Activated T-helper 2 cell treated with anti-CD3 and anti-CD28 coated beads, Interferon-gamma antibody, Interleukin-2, Interleukin-4, amounts not matched to agents 10 μg/mL and 5 μg/mL and 100 μg/mL, durations not matched to agents 14 hours and 24 hours and 36 hours (primary cell): ENCODE results near the gene PLEKHN1. TPM values are rescaled to one million over a fixed set of nuclear protein-coding genes. Genes with fewer than 3 reads are reported as not detected.
"Not testable (repeated sequence)": the region's sequence is repeated elsewhere in the genome, so short reads cannot be mapped to it uniquely, and the experiment has no call there.

Experiments used
- DNase-seq: peaks from one replicate; pipeline ENCODE4 v3.0.0; 2021; ENCODE audit warnings: low spot score
- H3K27ac Mint-ChIP-seq: one replicate; pipeline ENCODE4 v1.8.0; 2021; ENCODE audit warnings: mixed read lengths
- H3K27me3 Mint-ChIP-seq: one replicate; pipeline ENCODE4 v1.8.0; 2021; ENCODE audit warnings: low read depth, mixed read lengths
- H3K36me3 Mint-ChIP-seq: one replicate; pipeline ENCODE4 v1.8.0; 2021; ENCODE audit warnings: low read depth, mixed read lengths
- H3K4me1 Mint-ChIP-seq: one replicate; pipeline ENCODE4 v1.8.0; 2021; ENCODE audit warnings: low read depth, mixed read lengths
- H3K4me3 Mint-ChIP-seq: one replicate; pipeline ENCODE4 v1.8.0; 2021; ENCODE audit warnings: low read depth, mild to moderate bottlenecking, moderate library complexity, mixed read lengths
- H3K9me3 Mint-ChIP-seq: one replicate; pipeline ENCODE4 v1.8.0; 2021; ENCODE audit warnings: mixed read lengths
- intact Hi-C: fragments of 100-400 bp; cut with micrococcal nuclease; formaldehyde crosslinking; loops from one replicate; pipeline ENCODE4 v1.15.1; 2023
- total RNA-seq: library from RNA; stranded (reverse); gene quantifications from 2 replicates; pipeline ENCODE4 v1.2.3, GENCODE V29; 2022

The PLEKHN1 gene
- total RNA-seq, 1 donor from 2014 or later: 3.7 TPM

GRCh38 chr1:981491-981954 lies 15.2 kb downstream of the PLEKHN1 start:
- Mint-ChIP-seq H3K4me1 (peaks cover 2% of the 10 kb centered on the region), H3K9me3 (no peaks in the 10 kb centered on the region), H3K27ac (no peak overlapping the region), H3K36me3 (no peaks in the 10 kb centered on the region), H3K4me3 (no peak overlapping the region), H3K27me3 (peaks cover 15% of the 10 kb centered on the region)
- intact Hi-C loops: no loop called here
- no peak for DNase-seq

DNA sequence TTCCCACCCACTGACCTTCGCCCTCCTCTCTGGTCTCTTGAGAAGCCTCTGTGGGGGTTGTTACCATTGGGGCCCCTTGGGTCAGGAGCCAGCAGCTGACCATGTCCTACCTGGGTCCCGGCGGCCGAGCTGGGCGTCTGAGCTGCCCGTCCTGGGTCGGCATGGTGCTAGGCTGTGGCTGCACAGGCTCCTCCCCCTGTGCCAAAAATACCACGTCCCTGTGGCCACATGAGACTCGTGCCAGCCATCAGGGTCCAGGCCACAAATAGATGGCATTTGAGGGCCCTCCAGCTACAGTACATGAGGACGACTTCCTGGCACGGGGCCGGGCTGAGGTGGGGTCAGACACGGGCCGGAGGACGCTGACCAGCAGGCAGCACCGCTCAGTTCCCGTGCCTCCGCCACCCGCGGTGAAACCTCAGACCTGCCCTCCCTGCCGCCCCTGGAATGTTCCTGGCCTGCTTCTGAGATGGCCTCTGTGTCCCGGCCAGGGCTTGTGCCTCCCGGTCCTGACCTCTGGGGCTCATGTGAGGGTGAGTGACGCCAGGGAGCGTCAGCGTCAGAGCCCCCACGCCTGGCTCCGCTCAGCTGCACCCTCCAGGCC lies 15.8 kb downstream of the PLEKHN1 start, which contains the start of gene PERM1:
Gene PERM1 (minus strand): TSS at position 139 of the 604 bp plus-strand sequence. CDS start 1,064 bp downstream, outside the sequence.
- H3K27ac Mint-ChIP-seq: no peak within 1 kb of the TSS
- intact Hi-C loops: no loop called here

GRCh38 chr1:982765-983436 lies 16.6 kb downstream of the PLEKHN1 start:
- Mint-ChIP-seq H3K9me3 (no peaks in the 10 kb centered on the region), H3K4me3 (no peak overlapping the region), H3K4me1 (peaks cover 2% of the 10 kb centered on the region), H3K27ac (no peak overlapping the region), H3K27me3 (peaks cover 15% of the 10 kb centered on the region), H3K36me3 (no peaks in the 10 kb centered on the region)
- intact Hi-C loops: no loop called here
- no peak for DNase-seq

More for the DNA sequence above, 15.8 kb downstream of the PLEKHN1 start, which contains the start of gene PERM1:
- H3K27me3 Mint-ChIP-seq: peaks cover 15% of the 10 kb centered on the region
- H3K4me3 Mint-ChIP-seq: no peak within 1 kb of the TSS
- H3K4me1 Mint-ChIP-seq: peaks cover 2% of the 10 kb centered on the region
- H3K9me3 Mint-ChIP-seq: no peaks in the 10 kb centered on the region
- H3K36me3 Mint-ChIP-seq: no peaks in the 10 kb centered on the region
- no peak for DNase-seq

DNA sequence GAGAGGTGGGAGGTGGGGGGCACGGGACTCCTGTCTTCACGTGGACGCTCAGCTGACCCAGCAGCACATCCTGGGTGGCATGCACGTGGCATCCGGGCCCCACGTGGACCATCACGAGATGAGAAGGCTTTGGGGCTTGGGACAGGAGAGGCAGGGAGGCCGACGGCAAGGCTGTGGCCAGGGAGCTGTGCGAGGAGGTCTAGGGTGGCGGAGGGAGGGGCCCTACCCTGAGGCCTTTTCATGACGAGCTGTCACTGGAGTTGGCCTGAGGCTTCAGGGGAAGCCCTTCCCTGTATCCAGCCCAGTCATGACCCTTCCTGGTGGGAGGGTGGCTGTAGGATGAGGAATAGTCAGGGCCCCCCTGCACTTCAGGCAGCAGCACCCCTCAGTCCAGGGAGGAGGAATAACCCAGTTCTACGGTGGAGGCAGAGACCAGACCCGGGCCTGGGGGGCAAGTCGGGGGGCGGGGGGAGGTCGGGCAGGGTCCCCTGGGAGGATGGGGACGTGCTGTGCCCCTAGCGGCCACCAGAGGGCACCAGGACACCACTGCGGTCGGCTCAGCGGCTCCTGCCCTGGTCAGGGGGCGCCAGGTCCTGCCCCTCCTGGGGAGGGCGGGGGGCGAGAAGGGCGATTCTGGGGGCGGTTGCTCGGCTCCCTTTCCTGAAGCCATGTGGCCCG lies 17.7 kb downstream of the PLEKHN1 start:
- no peak overlapping the region for H3K27ac Mint-ChIP-seq
- H3K4me1 Mint-ChIP-seq: no peaks in the 10 kb centered on the region
- peaks cover 22% of the 10 kb centered on the region for H3K27me3 Mint-ChIP-seq
- H3K36me3 Mint-ChIP-seq: no peaks in the 10 kb centered on the region
- no peak overlapping the region for H3K4me3 Mint-ChIP-seq
- intact Hi-C loops: loop anchor here (2.0 kb wide), 1 partner anchor 79 kb away; no protein-coding TSS in a partner anchor
- no peaks in the 10 kb centered on the region for H3K9me3 Mint-ChIP-seq
- no peak for DNase-seq

DNA sequence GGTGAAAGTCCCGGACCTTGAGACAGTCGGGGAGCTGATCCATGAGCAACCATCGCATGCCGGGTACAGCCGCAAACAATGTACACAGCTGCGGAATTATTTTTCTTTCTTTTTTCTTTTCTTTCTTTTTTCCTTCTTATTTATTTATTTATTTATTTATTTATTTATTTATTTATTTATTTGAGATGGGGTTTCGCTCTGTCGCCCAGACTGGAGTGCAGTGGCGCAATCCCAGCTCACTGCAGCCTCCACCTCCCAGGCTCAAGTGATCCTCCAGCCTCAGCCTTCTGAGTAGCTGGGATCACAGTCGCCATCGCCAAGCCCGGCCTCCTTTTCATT lies 18.2 kb downstream of the PLEKHN1 start:
- intact Hi-C loops: loop anchor here (2.0 kb wide), 1 partner anchor 78 kb away; no protein-coding TSS in a partner anchor
- H3K9me3 Mint-ChIP-seq: no peaks in the 10 kb centered on the region
- H3K4me3 Mint-ChIP-seq: no peak overlapping the region
- DNase-seq: no peak
- no peaks in the 10 kb centered on the region for H3K4me1 Mint-ChIP-seq
- H3K27ac Mint-ChIP-seq: no peak overlapping the region
- no peaks in the 10 kb centered on the region for H3K36me3 Mint-ChIP-seq
- peaks cover 26% of the 10 kb centered on the region for H3K27me3 Mint-ChIP-seq

DNA sequence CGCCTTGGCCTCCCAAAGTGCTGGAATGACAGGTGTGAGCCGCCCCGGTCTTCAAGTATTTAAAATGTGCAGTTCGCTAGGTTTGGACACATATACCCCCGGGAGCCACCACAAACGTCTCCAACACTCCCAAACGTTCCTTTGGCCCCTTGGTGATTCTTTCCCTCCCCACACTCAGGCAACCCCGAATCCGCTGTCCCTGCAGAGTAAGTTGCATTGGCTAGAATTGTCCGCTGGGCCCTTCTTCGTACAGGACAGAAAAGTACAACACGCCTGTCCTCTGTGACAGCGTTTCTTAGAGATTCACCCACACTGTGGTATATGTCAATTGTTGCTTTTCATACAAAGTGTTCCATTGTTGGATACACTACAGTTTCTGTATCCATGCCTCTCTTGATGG lies 18.8 kb downstream of the PLEKHN1 start:
- no peaks in the 10 kb centered on the region for H3K36me3 Mint-ChIP-seq
- peaks cover 26% of the 10 kb centered on the region for H3K27me3 Mint-ChIP-seq
- no peaks in the 10 kb centered on the region for H3K4me1 Mint-ChIP-seq
- no peak overlapping the region for H3K4me3 Mint-ChIP-seq
- H3K27ac Mint-ChIP-seq: no peak overlapping the region
- intact Hi-C loops: loop anchor here (2.0 kb wide), 1 partner anchor 78 kb away; no protein-coding TSS in a partner anchor
- H3K9me3 Mint-ChIP-seq: no peaks in the 10 kb centered on the region
- no peak for DNase-seq

GRCh38 chr1:988061-988460 lies 21.8 kb downstream of the PLEKHN1 start:
- intact Hi-C loops, H3K27ac Mint-ChIP-seq, H3K36me3 Mint-ChIP-seq, H3K4me3 Mint-ChIP-seq, H3K9me3 Mint-ChIP-seq, H3K4me1 Mint-ChIP-seq, DNase-seq: not testable (repeated sequence)
- peaks cover 32% of the 10 kb centered on the region for H3K27me3 Mint-ChIP-seq

GRCh38 chr1:991275-991674 lies 25.0 kb downstream of the PLEKHN1 start:
- peaks cover 29% of the 10 kb centered on the region for H3K27me3 Mint-ChIP-seq
- H3K9me3 Mint-ChIP-seq, H3K27ac Mint-ChIP-seq, intact Hi-C loops, H3K4me1 Mint-ChIP-seq, H3K36me3 Mint-ChIP-seq, DNase-seq, H3K4me3 Mint-ChIP-seq: not testable (repeated sequence)

- Mint-ChIP-seq H3K4me3 (no peak overlapping the region), H3K27me3 (peaks cover 30% of the 10 kb centered on the region), H3K36me3 (no peaks in the 10 kb centered on the region), H3K9me3 (peaks cover 9% of the 10 kb centered on the region), H3K4me1 (peaks cover 6% of the 10 kb centered on the region), H3K27ac (no peak overlapping the region)
- intact Hi-C loops: no loop called here
- DNase-seq: no peak
Measured at GRCh38 chr1:991895-992294, 25.6 kb downstream of the PLEKHN1 start.

DNA sequence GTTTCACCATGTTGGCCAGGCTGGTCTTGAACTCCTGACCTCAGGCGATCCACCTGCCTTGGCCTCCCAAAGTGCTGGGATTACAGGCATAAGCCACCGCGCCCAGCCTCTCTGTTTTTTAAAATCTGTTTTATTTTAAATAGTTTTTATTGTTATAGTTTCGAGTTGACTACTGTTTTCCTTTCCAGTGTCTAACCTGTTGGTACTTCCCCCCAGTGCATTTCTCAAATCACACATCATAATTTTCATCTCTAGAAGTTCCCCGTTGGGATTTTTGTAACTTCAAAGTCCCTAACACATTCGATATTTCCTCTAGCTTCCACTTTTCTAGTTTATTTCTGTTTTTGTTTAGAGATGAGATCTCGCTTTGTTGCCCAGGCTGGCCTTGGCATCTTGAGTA lies 26.1 kb downstream of the PLEKHN1 start:
- H3K4me3 Mint-ChIP-seq: no peak overlapping the region

DNA sequence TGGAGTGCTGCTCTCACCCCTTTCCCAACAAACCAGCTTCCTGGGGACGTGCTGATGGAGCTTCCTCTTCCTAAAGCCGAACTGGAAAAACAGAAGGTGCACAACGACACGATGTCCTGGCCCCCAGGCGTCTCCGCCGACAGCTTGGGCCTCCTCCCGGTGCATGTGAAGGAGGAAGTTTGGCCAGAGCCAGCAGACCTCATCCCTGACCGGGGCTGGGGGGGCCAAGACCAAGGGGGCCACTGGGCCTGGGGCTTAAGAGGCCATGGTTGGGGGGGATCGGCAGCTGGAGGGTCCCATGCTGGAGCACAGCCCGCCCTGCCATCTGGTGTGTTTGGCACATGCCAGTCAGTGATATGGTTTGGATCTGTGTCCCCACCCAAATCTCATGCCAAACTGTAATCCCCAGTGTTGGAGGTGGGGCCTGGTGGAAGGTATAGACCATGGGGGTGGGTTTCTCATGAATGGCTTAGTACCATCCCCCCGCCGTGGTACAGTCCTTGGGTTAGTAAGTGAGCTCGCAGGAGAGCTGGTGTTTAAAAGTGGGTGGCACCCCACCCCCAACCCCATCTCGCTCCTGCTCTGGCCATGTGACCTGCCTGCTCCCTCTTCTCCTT lies 27.2 kb downstream of the PLEKHN1 start:
- no peak overlapping the region for H3K4me3 Mint-ChIP-seq
- H3K27ac Mint-ChIP-seq: no peak overlapping the region
- no peak for DNase-seq
- peaks cover 32% of the 10 kb centered on the region for H3K27me3 Mint-ChIP-seq
- peaks cover 9% of the 10 kb centered on the region for H3K9me3 Mint-ChIP-seq
- intact Hi-C loops: no loop called here
- no peaks in the 10 kb centered on the region for H3K36me3 Mint-ChIP-seq
- H3K4me1 Mint-ChIP-seq: peaks cover 6% of the 10 kb centered on the region

More for the DNA sequence above, 26.1 kb downstream of the PLEKHN1 start:
- no peaks in the 10 kb centered on the region for H3K36me3 Mint-ChIP-seq
- peaks cover 34% of the 10 kb centered on the region for H3K27me3 Mint-ChIP-seq
- H3K27ac Mint-ChIP-seq: no peak overlapping the region
- DNase-seq: no peak
- peaks cover 6% of the 10 kb centered on the region for H3K4me1 Mint-ChIP-seq
- peaks cover 9% of the 10 kb centered on the region for H3K9me3 Mint-ChIP-seq
- intact Hi-C loops: no loop called here

DNA sequence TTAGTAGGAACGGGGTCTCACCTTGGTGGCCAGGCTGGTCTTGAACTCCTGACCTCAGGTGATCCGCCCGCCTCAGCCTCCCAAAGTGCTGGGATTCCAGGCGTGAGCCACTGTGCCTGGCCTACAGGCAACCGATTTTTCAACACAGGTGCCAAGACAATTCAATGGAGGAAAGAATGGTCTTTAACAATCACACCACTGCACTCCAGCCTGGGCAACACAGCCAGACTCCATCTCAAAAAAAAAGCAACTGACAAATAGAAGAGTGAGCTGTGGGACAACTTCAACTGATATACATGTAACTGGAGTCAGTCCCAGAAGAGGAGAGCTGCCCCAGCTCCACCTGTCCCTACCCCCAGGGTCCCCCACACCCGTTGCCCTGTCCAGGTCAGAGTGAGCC lies 28.3 kb downstream of the PLEKHN1 start:
- H3K4me1 Mint-ChIP-seq, intact Hi-C loops, DNase-seq, H3K27ac Mint-ChIP-seq, H3K9me3 Mint-ChIP-seq, H3K36me3 Mint-ChIP-seq, H3K4me3 Mint-ChIP-seq: not testable (repeated sequence)
- H3K27me3 Mint-ChIP-seq: peaks cover 23% of the 10 kb centered on the region
